Measurements from ENCODE around the gene IQCF5. TPM values are rescaled to one million over a fixed set of nuclear protein-coding genes. Genes with fewer than 3 reads are reported as not detected.

Gene IQCF5
- total RNA-seq, 1 experiment from 2014 or later: not detected

- H3K9ac ChIP-seq (ENCODE audit: low read length): no peak overlapping the region
- H4K20me1 ChIP-seq (ENCODE audit: insufficient read depth): no peaks in the 10 kb centered on the region
- intact Hi-C loops (cut with micrococcal nuclease): no loop called here
- no peaks in the 10 kb centered on the region for H3K36me3 ChIP-seq (ENCODE audit: control insufficient read depth in 1 of 2, insufficient read depth in 2 of 2, low read length in 2 of 2)
- RAD21 ChIA-PET (ENCODE audit: low non-redundant PET in 1 of 2, low total read pairs in 2 of 2, uncharacterized antibody in 2 of 2, unreplicated experiment in 2 of 2): no interaction called here
- no peak for TF ChIP-seq ELF1 (IDR thresholded peaks at IDR 0.05; ENCODE audit: borderline replicate concordance, low read depth)
- no peak for TF ChIP-seq CBX3 (IDR thresholded peaks at IDR 0.05; ENCODE audit: low read depth)
- TF ChIP-seq FOSL1 (IDR thresholded peaks at IDR 0.05; ENCODE audit: low read depth): no peak
- no peak for TF ChIP-seq POLR2A (IDR thresholded peaks at IDR 0.05; ENCODE audit: borderline replicate concordance, extremely low read depth, insufficient read depth, insufficient read length)
- TF ChIP-seq EGR1 (IDR thresholded peaks at IDR 0.05; ENCODE audit: low read depth): no peak
- no peak for TF ChIP-seq EZH2phosphoT487 (IDR thresholded peaks at IDR 0.05; ENCODE audit: borderline replicate concordance)
- no peak for TF ChIP-seq POLR2AphosphoS5 (IDR thresholded peaks at IDR 0.05; ENCODE audit: low read depth, low read length)
- no peak for TF ChIP-seq YY1 (IDR thresholded peaks at IDR 0.05; ENCODE audit: extremely low read depth, insufficient replicate concordance, low read depth, low read length)
- no peak for TF ChIP-seq CEBPB (IDR thresholded peaks at IDR 0.05; ENCODE audit: low read depth)
- H3K4me1 ChIP-seq (ENCODE audit: control insufficient read depth in 1 of 2, insufficient read depth in 2 of 2, low read length in 2 of 2): no peaks in the 10 kb centered on the region
- no peaks in the 10 kb centered on the region for H3K79me2 ChIP-seq (ENCODE audit: insufficient read depth, low read length)
- POLR2A ChIA-PET: no interaction called here
- H3K4me2 ChIP-seq (ENCODE audit: low read length): no peak overlapping the region
- no peak for DNase-seq (ENCODE audit: low read depth, low spot score)
- BruUV-seq (replicated peaks): no TSS peak
- no peak overlapping the region for H3K27ac ChIP-seq (ENCODE audit: low read depth, low read length)
- CTCF ChIA-PET: no interaction called here
- no peak overlapping the region for H3K4me3 ChIP-seq (replicated peaks in 1 of 2; ENCODE audit: low read depth in 1 of 2, low read length in 2 of 2)
- H3K9me3 ChIP-seq (ENCODE audit: control insufficient read depth in 1 of 2, insufficient read depth in 1 of 2, low read depth in 1 of 2, low read length in 2 of 2): peaks cover 8 to 12% of the 10 kb centered on the region in 2 experiments; a peak in 3 of 4 replicates
- H2AFZ ChIP-seq (ENCODE audit: low read depth, low read length, poor library complexity, severe bottlenecking): no peak overlapping the region
- H3K27me3 ChIP-seq (ENCODE audit: insufficient read depth, low read length): no peaks in the 10 kb centered on the region
- ATAC-seq: no peak
- no peaks in the 10 kb centered on the region for H3K9me2 ChIP-seq (ENCODE audit: insufficient read depth)
Measured at GRCh38 chr3:51830836-51831385, 44.5 kb downstream of the IQCF5 start.

GRCh38 chr3:51830345-51830744 lies 45.1 kb downstream of the IQCF5 start:
- no peaks in the 10 kb centered on the region for H4K20me1 ChIP-seq (ENCODE audit: insufficient read depth)
- H3K27ac ChIP-seq (ENCODE audit: low read depth, low read length): no peak overlapping the region
- no peak for ATAC-seq
- no peaks in the 10 kb centered on the region for H3K27me3 ChIP-seq (ENCODE audit: insufficient read depth, low read length)
- no peaks in the 10 kb centered on the region for H3K36me3 ChIP-seq (ENCODE audit: control insufficient read depth in 1 of 2, insufficient read depth in 2 of 2, low read length in 2 of 2)
- peaks cover 8 to 12% of the 10 kb centered on the region in 2 experiments; a peak in 3 of 4 replicates for H3K9me3 ChIP-seq (ENCODE audit: control insufficient read depth in 1 of 2, insufficient read depth in 1 of 2, low read depth in 1 of 2, low read length in 2 of 2)
- no peak overlapping the region for H3K9ac ChIP-seq (ENCODE audit: low read length)
- no peaks in the 10 kb centered on the region for H3K9me2 ChIP-seq (ENCODE audit: insufficient read depth)
- H3K79me2 ChIP-seq (ENCODE audit: insufficient read depth, low read length): no peaks in the 10 kb centered on the region
- no peak overlapping the region for H3K4me2 ChIP-seq (ENCODE audit: low read length)
- ChIA-PET RAD21 (ENCODE audit: low non-redundant PET in 1 of 2, low total read pairs in 2 of 2, uncharacterized antibody in 2 of 2, unreplicated experiment in 2 of 2) (no interaction called here), POLR2A (no interaction called here), CTCF (no interaction called here)
- H2AFZ ChIP-seq (ENCODE audit: low read depth, low read length, poor library complexity, severe bottlenecking): no peak overlapping the region
- H3K4me1 ChIP-seq (ENCODE audit: control insufficient read depth in 1 of 2, insufficient read depth in 2 of 2, low read length in 2 of 2): no peaks in the 10 kb centered on the region
- BruUV-seq (replicated peaks): no TSS peak
- intact Hi-C loops (cut with micrococcal nuclease): no loop called here
- H3K4me3 ChIP-seq (replicated peaks in 1 of 2; ENCODE audit: low read depth in 1 of 2, low read length in 2 of 2): no peak overlapping the region
- DNase-seq (ENCODE audit: low read depth, low spot score): no peak
- TF ChIP-seq REST (IDR thresholded peaks at IDR 0.05; ENCODE audit: low read depth) (no peak), RAD21 (IDR thresholded peaks at IDR 0.05; ENCODE audit: low read depth) (no peak), CEBPB (IDR thresholded peaks at IDR 0.05; ENCODE audit: low read depth) (no peak), CTCF (IDR thresholded peaks at IDR 0.05 in 2 of 3, conservative IDR thresholded peaks at IDR 0.05 in 1 of 3; ENCODE audit: borderline replicate concordance in 1 of 3, insufficient read depth in 1 of 3, low read depth in 2 of 3, low read length in 2 of 3) (no peak), FOSL1 (IDR thresholded peaks at IDR 0.05; ENCODE audit: low read depth) (no peak), EGR1 (IDR thresholded peaks at IDR 0.05; ENCODE audit: low read depth) (no peak), SRF (IDR thresholded peaks at IDR 0.05; ENCODE audit: low read depth) (no peak), EZH2 (IDR thresholded peaks at IDR 0.05) (no peak), YY1 (IDR thresholded peaks at IDR 0.05; ENCODE audit: extremely low read depth, insufficient replicate concordance, low read depth, low read length) (no peak), SP1 (IDR thresholded peaks at IDR 0.05; ENCODE audit: low read depth) (no peak), SIN3A (IDR thresholded peaks at IDR 0.05; ENCODE audit: low read depth) (no peak), EZH2phosphoT487 (IDR thresholded peaks at IDR 0.05; ENCODE audit: borderline replicate concordance) (no peak), ZFX (IDR thresholded peaks at IDR 0.05) (no peak), POLR2A (IDR thresholded peaks at IDR 0.05; ENCODE audit: borderline replicate concordance, extremely low read depth, insufficient read depth, insufficient read length) (no peak)
